OCI-LY3 (cell line): ENCODE measurements around the gene SLC66A2.

Experiments used
- H2AFZ ChIP-seq: fragments of 200-600, 300-600 bp; shearing (Covaris generic); 2 replicates; pipeline ENCODE4 v1.6.0; 2014; ENCODE audit warnings: antibody characterized with exemption, low read depth, low read length
- H3K27ac ChIP-seq: fragments of 200-600, 300-600 bp; sonication (generic); 2 replicates; pipeline ENCODE4 v1.5.1; 2014; ENCODE audit warnings: mild to moderate bottlenecking, low read length, moderate library complexity, mixed read lengths
- H3K27me3 ChIP-seq: fragments of 200-600, 300-600 bp; sonication (generic); 2 replicates; pipeline ENCODE4 v1.6.1; 2014; ENCODE audit warnings: low read depth, low read length, mixed read lengths
- H3K36me3 ChIP-seq: fragments of 200-600, 300-600 bp; sonication (generic); replicated peaks from 2 replicates; pipeline ENCODE3; 2014; ENCODE audit warnings: low read depth, low read length, mixed read lengths
- H3K4me1 ChIP-seq: fragments of 300-600, 200-600 bp; sonication (generic); 2 replicates; pipeline ENCODE4 v1.6.1; 2014; ENCODE audit warnings: low read length, mixed read lengths
- H3K4me2 ChIP-seq: fragments of 200-600, 300-600 bp; sonication (generic); 2 replicates; pipeline ENCODE4 v1.6.1; 2014; ENCODE audit warnings: low read length, mixed read lengths
- H3K4me3 ChIP-seq: fragments of 300-600, 200-600 bp; sonication (generic); 2 replicates; pipeline ENCODE4 v1.5.1; 2014; ENCODE audit warnings: antibody characterized with exemption, mild to moderate bottlenecking, low read length, moderate library complexity
- H3K79me2 ChIP-seq: fragments of 300-600, 200-600 bp; shearing (Covaris generic); 2 replicates; pipeline ENCODE4 v1.6.1; 2014; ENCODE audit warnings: mild to moderate bottlenecking, low read length, mixed read lengths
- H3K9ac ChIP-seq: fragments of 300-600, 200-600 bp; shearing (Covaris generic); 2 replicates; pipeline ENCODE4 v1.6.0; 2014; ENCODE audit warnings: mild to moderate bottlenecking, low read length, moderate library complexity
- H3K9me3 ChIP-seq: fragments of 200-600, 300-600 bp; shearing (Covaris generic); 2 replicates; pipeline ENCODE4 v1.6.1; 2014; ENCODE audit warnings: low read length, mixed read lengths; ENCODE audit not compliant: insufficient read depth
- H4K20me1 ChIP-seq: fragments of 200-600, 300-600 bp; sonication (generic); 2 replicates; pipeline ENCODE4 v1.6.1; 2016; ENCODE audit warnings: low read length, mixed read lengths; ENCODE audit not compliant: insufficient read depth
- EZH2phosphoT487 ChIP-seq: fragments of 200-600 bp; shearing (Covaris generic); IDR thresholded peaks from 2 replicates; pipeline ENCODE4 v1.6.1; 2018; ENCODE audit warnings: antibody characterized with exemption, mixed run types, low read depth
- TF ChIP-seq, protein P1 (sequence below): fragments of 200-600, 300-600 bp; sonication (generic); IDR thresholded peaks from 2 replicates; pipeline ENCODE4 v1.5.1; 2014; ENCODE audit warnings: antibody characterized with exemption, low read length, low read depth

The SLC66A2 gene

GRCh38 chr18:79975043-79975442, 23.6 kb upstream of the SLC66A2 start:
- Histone ChIP-seq H2AFZ (no peak overlapping the region), H3K27ac (no peak overlapping the region), H3K9ac (no peak overlapping the region), H3K4me1 (no peaks in the 10 kb centered on the region), H3K4me2 (no peak overlapping the region), H3K27me3 (no peaks in the 10 kb centered on the region), H4K20me1 (peaks cover 90% of the 10 kb centered on the region), H3K9me3 (no peaks in the 10 kb centered on the region), H3K4me3 (no peak overlapping the region), H3K36me3 (peaks cover 84% of the 10 kb centered on the region), H3K79me2 (peaks cover 96% of the 10 kb centered on the region)
- TF ChIP-seq, protein P1, sequence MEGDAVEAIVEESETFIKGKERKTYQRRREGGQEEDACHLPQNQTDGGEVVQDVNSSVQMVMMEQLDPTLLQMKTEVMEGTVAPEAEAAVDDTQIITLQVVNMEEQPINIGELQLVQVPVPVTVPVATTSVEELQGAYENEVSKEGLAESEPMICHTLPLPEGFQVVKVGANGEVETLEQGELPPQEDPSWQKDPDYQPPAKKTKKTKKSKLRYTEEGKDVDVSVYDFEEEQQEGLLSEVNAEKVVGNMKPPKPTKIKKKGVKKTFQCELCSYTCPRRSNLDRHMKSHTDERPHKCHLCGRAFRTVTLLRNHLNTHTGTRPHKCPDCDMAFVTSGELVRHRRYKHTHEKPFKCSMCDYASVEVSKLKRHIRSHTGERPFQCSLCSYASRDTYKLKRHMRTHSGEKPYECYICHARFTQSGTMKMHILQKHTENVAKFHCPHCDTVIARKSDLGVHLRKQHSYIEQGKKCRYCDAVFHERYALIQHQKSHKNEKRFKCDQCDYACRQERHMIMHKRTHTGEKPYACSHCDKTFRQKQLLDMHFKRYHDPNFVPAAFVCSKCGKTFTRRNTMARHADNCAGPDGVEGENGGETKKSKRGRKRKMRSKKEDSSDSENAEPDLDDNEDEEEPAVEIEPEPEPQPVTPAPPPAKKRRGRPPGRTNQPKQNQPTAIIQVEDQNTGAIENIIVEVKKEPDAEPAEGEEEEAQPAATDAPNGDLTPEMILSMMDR, result no peak
- no peak for TF ChIP-seq EZH2phosphoT487

GRCh38 chr18:79974025-79974654, 22.7 kb upstream of the SLC66A2 start:
- Histone ChIP-seq H3K27me3 (no peaks in the 10 kb centered on the region), H3K9ac (no peak overlapping the region), H3K4me2 (no peak overlapping the region), H3K4me3 (no peak overlapping the region), H4K20me1 (peaks cover 85% of the 10 kb centered on the region), H3K27ac (no peak overlapping the region), H3K79me2 (peaks cover 94% of the 10 kb centered on the region), H2AFZ (no peak overlapping the region), H3K4me1 (no peaks in the 10 kb centered on the region), H3K9me3 (no peaks in the 10 kb centered on the region), H3K36me3 (peaks cover 83% of the 10 kb centered on the region)
- TF ChIP-seq EZH2phosphoT487, result no peak
- TF ChIP-seq, protein P1, result no peak

GRCh38 chr18:79973517-79973916, 22.1 kb upstream of the SLC66A2 start:
- H2AFZ ChIP-seq, result no peak overlapping the region

DNA sequence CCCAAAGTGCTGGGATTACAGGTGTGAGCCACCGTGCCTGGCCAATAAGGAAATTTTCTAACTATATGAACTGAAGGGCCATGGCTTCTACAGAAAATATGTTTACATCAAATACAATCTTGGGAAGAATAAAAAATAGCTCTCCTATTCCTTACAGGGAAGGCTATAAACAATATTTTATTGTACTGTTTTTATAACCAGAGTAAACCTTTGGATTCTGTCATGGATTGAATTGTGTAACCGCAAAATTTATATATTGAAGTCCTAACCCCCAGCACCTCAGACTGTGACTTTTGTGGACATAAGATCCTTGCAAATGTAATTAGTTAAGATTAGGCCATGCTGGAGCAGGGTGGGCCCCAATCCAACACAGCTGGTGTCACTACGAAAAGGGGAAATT, 21.3 kb upstream of the SLC66A2 start:
- H3K4me3 ChIP-seq, result no peak overlapping the region
- no peaks in the 10 kb centered on the region for H3K9me3 ChIP-seq
- peaks cover 73% of the 10 kb centered on the region for H4K20me1 ChIP-seq
- H3K27me3 ChIP-seq, result no peaks in the 10 kb centered on the region
- no peak overlapping the region for H2AFZ ChIP-seq
- no peaks in the 10 kb centered on the region for H3K4me1 ChIP-seq
- H3K4me2 ChIP-seq, result no peak overlapping the region
- peaks cover 85% of the 10 kb centered on the region for H3K79me2 ChIP-seq
- peaks cover 81% of the 10 kb centered on the region for H3K36me3 ChIP-seq
- H3K27ac ChIP-seq, result no peak overlapping the region
- no peak for TF ChIP-seq EZH2phosphoT487
- TF ChIP-seq, protein P1, result no peak
- no peak overlapping the region for H3K9ac ChIP-seq

More at GRCh38 chr18:79973517-79973916, 22.1 kb upstream of the SLC66A2 start:
- H4K20me1 ChIP-seq, result peaks cover 80% of the 10 kb centered on the region
- H3K9me3 ChIP-seq, result no peaks in the 10 kb centered on the region
- no peak overlapping the region for H3K4me2 ChIP-seq
- H3K27ac ChIP-seq, result no peak overlapping the region
- no peak overlapping the region for H3K4me3 ChIP-seq
- peaks cover 88% of the 10 kb centered on the region for H3K79me2 ChIP-seq
- H3K4me1 ChIP-seq, result no peaks in the 10 kb centered on the region
- H3K36me3 ChIP-seq, result peaks cover 82% of the 10 kb centered on the region
- no peak overlapping the region for H3K9ac ChIP-seq
- H3K27me3 ChIP-seq, result no peaks in the 10 kb centered on the region
- TF ChIP-seq, protein P1, result no peak
- TF ChIP-seq EZH2phosphoT487, result no peak
